ENCODE results near the gene SZT2.

The SZT2 gene

DNA sequence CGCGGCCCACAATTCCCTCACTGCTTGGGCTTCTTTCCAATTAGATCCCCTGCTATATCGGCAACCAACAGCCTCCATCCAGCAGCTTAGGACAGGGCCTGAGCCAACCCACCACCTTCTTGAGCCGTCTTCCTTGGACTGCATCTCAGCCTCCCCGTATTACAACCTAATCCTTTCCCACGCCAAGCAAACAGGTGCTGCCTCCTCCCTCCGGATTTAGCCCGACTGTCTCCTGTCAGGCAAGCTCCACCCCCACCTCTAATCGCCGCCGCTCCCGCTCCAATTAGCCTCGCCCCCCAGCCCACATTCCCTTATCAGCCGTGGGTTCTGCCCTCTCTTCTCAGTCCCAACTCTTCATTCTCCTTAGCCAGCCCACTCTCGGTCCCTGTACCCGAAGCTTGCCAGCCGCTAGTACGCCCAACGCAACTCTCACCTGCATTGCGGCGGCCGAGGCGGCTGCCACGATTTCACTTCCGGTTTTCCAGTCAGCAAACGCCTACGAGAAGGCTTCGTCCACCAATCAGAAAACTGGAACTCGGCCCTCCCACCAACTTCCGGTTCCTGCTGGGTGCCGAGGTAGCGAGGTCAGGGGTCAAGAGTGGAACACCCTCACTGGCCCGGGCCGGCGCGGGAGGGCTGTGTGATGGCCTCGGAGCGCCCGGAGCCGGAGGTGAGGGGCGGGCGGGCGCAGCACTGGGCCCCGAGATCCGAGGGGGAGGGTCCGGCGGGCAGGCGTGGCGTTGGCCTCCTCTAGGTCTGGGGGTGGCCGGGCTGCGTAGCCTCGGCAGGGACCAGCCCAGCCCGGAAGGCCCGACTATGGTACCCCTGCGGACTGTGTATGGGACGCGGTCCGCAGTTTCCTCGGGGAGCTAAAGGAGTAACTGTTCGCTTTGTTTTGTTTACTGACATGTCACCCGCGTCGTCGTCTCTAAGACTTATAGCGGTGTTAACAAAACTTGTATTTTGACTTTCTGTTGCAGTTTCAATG, at the start of gene SZT2, which contains the start of gene MED8:
TSS of gene SZT2 (plus strand) at position 574 of the 988 bp plus-strand sequence. CDS start at position 644, 70 bp downstream.
TSS of gene MED8 (minus strand) at position 475 of the 988 bp plus-strand sequence. CDS start at position 439, 36 bp downstream.
- DNase-seq: peak; percentile 94

DNA sequence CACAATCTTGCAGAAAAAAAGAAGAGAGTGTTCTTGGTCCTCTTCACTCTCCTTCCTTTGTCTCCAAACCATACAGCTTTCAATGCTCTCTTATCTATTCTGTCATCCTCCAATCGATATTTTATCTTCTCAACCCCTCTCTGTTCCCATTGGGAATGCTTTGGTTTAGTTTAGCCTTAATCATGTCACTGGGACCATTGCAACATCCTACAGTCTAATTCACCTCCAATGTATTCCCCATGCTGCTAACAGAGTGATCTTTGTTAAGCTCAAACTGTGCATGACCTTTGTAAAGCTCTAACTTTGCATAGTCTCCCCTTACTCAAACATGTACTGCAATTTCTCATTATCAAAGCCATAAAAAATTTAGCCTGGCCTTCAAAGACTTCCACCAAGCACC, 49.1 kb upstream of the SZT2 start:
- no peak for DNase-seq

DNA sequence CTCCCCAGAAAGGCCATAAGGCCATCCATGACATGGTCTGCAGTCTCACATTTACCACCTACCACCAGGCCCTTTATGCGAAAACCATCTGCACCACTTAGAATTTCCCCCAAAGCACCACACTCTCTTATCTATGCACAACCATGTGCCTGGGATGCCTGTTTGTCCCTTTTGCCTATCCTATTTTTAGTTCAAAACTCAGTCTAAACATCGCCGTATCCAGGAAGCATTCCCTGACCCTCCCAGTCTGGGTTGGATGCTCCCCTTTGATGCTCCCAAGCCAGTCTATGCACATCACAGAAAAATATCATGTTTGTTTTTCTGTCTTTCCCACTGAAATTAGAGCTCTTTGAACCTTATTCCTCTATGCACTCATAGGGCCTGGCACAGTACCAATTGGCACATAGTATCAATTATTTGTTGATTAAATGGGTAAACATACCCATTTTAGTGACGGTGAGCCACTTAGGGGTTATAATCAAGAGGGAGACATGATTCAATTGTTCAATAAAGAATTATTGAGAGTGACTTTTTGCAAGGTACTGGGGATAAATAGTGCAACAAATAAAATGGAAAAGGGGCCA, 45.3 kb upstream of the SZT2 start:
- no peak for DNase-seq

DNA sequence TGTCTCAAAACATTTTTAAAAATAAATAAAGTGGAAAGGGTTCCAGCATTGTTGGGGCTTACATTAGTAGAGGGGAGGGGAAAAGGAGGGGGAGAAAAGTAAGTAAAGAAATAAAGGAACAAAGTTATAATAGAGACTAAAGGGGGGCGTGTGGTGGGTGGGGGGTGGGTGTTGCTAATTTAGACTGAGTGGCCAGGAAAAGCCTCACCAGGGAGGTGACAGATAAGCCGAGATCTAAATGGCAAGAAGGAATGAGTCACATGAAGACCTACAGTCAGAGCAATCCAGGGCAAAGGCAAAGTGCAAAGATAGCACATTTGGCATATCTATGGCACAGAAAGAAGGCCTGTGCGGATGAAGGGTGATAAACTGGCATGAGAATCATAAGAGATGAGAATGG, 44.6 kb upstream of the SZT2 start:
- no peak for DNase-seq

DNA sequence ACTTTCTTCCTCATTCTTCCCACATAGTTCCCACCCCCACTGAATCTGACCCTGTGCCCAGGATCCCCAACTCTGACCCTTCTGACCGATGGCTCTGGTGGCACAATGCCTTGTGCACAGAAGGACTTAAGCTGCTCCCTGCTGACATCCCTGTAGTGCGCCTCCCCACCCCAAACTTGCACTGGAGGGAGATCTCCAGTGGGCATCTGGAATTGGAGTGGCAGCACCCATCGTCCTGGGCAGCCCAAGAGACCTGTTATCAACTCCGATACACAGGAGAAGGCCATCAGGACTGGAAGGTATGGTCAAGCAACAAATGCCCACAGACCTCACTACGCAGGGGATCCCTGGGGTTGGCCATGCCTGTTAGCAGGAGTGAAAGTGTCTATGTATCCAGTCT, 43.1 kb upstream of the SZT2 start:
- DNase-seq: no peak

DNA sequence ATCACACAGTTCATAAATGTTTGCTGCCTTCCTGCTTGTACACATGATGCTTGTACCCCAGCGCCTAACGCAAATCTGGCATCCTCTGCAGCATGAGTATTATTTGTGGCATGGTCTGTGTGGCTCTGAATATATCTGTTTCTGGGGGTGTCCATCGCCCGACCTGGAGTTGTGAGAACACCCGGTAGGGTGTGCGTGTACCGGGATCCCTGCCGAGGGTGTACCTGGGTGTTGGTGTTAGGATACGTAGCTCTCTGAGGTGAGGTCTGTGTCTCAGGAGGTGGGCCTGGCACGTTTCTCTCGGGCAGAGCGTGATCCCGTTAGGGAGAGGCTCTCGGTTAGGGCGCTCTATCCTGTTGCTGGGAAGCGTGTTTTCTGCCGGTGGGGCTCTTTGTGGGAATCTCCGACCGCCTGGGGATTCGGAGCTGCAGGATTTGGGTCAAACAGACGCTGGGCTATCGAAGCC, 41.3 kb upstream of the SZT2 start:
- no peak for DNase-seq

DNA sequence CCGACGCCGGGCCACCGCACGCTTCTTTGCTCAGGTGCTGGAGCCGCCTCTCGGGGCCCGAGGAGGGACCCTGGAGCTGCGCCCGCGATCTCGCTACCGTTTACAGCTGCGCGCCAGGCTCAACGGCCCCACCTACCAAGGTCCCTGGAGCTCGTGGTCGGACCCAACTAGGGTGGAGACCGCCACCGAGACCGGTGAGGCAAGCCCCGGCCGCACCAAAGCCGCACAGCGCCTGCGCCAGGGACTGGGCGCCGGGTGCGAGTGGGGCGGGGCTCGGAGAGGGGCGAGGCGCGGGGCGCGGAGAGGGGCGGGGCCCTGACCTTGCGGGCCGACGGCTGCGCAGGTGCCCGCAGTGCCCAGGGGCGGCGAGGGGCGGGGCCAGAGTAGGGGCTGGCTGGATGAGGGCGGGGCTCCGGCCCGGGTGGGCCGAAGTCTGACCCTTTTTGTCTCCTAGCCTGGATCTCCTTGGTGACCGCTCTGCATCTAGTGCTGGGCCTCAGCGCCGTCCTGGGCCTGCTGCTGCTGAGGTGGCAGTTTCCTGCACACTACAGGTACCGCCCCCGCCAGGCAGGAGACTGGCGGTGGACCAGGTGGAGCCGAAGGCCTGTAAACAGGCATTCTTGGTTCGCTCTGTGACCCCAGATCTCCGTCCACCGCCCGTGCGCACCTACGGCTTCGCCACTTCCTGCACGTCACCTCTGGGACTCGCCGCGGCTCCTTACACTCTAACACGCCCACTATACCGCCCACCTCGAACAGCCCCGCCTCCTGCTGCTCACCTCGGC, 40.7 kb upstream of the SZT2 start:
- peak; percentile 84 for DNase-seq

DNA sequence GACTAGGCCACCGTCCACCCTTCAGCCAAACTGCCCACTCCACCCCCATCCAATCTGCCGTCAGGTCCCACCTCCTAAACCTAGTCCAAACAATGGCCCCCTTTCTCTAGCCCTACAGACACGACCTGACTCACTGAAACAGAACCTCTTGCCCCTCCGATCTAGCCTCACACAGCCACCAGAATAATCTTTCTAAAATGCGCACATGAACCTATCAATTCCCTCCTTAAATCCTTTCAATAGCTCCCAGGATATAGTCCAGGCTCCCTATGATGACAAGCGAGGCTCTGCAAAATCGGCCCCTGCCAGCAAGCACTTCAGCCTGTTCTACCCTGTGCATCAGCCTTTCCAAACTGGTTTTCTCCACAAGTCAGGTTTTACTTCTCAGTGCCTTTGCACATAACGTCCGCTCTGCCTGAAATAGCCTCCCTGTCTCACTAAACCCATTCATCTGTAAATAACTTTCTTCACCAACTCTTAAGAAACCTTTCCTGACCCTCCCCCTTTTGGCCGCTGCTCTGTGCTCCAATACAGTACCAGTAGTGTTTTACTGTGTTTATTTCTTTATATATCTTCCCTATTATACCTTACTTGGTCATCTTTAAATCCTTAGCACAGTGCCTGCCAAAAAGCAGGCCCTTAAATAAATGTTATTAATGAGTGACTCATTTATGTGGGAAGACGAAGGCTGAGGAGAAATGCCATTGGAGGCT, 39.9 kb upstream of the SZT2 start:
- DNase-seq: no peak

DNA sequence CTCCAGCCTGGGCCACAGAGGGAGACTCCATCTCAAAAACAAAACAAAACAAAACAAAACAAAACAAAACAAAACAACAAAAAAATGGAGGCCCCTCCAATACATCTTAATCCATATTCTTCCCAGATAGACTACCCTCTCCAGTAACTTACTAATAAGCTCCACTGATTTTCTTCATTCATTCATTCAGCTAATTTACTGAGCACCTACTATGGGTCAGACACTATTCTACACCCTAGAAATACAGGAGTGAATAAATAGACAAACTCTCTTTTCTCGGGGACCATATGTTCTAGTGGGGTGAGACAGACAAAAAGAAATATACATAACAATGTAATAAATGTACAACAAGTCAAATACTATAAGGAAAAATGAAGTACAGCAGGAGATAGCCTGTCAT, 38.7 kb upstream of the SZT2 start:
- no peak for DNase-seq

DNA sequence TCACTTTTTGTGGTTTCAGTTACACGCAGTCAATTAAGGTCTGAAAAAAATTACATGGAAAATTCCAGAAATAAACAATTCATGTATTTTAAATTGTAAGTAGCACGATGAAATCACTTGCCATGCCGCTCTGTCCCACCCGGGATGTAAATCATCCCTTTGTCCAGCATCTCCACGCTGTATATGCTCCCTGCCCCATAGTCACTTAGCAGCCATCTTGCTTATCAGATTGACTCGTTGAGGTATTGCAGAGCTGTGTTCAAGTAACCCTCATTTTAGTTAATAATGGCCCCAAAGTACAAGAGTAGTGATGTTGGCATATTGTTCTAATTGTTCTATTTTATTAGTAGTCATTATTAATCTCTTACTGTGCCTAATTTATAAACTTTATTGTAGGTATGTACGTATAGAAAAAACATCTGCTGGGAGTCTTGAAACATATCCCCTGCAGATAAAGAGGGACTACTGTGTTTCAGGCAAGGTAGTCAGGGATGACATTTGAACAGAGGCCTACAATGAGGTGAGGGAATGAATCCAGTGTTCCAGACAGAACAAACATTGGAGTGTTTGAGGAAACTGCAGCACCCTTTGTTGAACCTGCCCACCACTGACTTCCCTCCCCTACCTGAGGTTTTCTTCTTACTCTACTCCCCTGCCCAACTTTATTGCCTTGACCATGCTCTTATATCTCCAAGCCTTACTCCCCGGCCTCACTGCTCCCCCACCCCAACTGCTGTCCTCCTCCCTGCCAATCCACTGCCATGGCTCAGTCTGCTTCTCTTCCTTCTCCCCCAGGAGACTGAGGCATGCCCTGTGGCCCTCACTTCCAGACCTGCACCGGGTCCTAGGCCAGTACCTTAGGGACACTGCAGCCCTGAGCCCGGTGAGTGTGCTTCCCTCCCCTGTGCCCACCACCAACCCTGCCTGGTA, 38.0 kb upstream of the SZT2 start:
- no peak for DNase-seq

DNA sequence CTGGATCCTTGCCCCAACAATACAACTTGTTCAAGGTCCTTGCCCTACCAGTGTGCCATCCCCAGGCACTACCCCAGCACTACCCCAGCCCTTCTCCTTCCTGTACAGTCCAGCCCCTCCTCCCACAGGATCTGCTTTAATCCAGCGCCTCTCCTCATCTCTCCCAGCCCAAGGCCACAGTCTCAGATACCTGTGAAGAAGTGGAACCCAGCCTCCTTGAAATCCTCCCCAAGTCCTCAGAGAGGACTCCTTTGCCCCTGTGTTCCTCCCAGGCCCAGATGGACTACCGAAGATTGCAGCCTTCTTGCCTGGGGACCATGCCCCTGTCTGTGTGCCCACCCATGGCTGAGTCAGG, 37.4 kb upstream of the SZT2 start:
- DNase-seq: no peak

DNA sequence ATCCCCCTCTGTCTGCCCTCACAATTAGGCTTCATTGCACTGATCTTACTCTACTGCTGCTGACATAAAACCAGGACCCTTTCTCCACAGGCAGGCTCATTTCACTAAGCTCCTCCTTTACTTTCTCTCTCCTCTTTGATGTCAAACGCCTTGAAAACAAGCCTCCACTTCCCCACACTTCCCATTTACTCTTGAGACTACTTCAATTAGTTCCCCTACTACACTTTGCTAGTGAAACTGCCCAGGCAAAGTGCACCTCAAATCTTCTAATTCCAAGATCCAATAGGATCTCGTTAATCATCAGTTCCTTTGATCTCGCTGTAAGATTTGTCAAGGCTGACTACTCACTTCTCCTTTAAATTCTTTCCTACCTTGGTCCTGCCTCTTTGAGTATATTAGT, 36.8 kb upstream of the SZT2 start:
- no peak for DNase-seq

DNA sequence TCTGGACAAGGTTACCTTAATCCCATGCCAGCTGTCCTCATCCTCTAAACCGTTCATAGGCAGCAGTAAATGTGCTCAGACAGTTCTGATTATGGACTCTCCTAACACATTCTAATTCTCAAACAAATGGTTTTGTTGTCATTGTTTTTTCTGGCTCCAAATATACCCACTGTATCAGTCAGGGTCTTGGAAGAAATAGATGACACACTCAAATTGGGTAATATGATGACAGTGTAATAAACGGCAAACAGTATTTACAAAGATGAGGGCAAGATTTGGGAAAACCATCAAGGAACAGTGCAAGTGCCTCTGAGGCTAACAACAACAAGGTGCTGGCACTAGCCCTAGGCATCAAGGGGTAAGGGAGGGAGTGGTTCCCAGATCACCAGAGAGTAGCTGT, 35.2 kb upstream of the SZT2 start:
- DNase-seq: no peak

DNA sequence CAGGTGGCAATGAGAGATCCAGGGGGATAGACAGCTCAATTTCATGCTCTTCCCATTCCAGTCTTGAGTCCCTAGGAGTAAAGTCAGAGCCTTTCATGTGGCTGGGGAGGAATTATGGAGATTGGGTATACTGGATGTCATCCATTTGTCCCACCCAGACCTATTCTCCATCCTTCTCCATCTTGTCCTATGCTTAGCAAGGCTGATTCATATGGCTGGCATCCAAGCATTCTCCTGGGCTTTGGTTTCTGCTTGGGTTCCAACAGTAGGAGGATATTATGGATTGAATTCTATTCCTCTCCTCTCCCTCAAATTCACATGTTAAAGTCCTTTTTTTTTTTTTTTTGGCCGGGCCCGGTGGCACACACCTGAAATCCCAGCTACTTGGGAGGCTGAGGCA, 34.8 kb upstream of the SZT2 start:
- DNase-seq: no peak

DNA sequence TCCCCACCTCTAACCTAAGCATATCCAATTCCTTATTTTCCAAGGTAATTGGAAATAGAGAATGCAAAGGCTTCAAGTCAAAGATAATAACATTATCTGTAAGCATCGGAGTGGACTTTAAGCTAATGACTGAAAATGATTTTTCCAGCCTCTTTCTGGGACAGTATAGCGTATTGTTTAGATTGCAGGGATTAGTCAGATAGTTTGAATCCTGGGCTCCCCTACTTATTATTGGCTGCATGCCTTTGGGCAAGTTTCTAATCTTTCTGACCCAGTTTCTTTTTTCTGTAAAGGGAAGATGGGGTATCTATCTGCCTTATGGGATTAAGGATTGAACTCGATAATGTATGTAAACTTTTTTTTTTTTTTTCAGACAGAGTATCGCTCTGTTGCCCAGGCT, 32.4 kb upstream of the SZT2 start:
- no peak for DNase-seq

DNA sequence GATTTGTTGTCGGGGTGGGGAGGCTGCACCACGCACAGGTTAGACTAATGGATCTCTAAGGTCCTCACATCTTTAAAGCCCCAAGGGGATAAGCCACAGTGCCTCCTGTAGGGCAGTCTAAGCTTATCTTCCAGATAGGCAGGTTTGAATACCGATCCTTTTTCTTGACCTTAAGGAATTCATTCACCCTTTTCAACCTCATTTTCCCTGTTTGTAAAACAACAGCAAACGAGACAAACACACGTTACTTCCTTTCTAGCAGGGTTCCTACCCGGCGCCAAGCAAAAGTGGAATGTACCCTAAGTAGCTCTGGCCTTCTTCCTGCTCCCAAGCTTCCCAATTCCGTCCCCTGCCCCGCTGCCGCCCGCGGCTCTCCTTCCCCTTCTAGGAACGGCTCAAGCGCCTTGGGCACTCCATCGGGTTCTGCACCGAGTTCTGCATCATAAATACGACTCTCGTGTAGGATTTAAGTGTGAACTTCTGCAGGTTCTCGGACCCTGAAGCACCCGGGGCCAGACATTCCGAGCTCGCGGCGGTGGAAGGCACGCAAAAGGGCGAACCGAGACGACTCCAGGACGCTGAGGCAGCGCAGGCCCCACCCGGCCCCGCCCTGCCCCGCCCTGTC, 31.5 kb upstream of the SZT2 start:
- peak; percentile 39 for DNase-seq

DNA sequence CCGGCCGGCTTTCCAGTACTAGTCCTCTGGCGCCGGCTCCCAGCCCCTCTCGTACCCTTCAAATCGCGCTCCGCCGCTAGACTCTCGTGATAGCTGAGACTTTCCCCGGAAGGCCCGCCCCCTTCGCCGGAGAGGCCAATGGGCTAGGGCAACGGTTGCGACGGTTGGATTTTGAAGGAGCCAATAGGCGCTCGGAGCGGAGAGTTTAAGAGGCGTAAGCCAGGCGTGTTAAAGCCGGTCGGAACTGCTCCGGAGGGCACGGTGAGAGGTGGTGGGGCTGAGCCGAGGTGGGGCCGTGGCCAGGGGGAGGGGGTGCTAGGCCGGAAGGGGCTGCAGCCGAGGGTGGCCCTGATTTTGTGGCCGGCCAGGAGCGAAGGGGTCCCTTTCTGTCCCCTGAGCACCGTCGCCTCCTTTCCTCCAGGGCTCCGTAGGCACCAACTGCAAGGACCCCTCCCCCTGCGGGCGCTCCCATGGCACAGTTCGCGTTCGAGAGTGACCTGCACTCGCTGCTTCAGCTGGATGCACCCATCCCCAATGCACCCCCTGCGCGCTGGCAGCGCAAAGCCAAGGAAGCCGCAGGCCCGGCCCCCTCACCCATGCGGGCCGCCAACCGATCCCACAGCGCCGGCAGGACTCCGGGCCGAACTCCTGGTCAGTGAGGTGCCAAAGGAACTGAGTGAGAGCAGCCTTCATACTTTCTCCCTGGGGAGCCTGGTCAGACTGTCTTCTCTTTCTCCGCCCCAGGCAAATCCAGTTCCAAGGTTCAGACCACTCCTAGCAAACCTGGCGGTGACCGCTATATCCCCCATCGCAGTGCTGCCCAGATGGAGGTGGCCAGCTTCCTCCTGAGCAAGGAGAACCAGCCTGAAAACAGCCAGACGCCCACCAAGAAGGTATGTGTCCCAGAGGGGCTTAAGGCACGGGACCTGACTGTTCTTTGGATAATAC, 30.7 kb upstream of the SZT2 start, which contains the start of gene CDC20:
TSS of gene CDC20 (plus strand) at position 236 of the 948 bp plus-strand sequence. CDS start at position 471, 235 bp downstream.
- peak; percentile 96 for DNase-seq

DNA sequence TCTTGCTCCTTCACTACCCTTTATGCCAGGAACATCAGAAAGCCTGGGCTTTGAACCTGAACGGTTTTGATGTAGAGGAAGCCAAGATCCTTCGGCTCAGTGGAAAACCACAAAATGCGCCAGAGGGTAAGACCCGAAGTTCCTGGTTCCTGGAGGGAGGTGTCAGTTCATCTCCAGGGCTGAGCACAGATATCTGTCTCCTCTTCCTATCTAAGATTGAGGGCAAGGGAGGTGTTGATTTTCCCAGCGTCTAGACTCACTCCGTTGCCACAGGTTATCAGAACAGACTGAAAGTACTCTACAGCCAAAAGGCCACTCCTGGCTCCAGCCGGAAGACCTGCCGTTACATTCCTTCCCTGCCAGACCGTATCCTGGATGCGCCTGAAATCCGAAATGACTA, 30.0 kb upstream of the SZT2 start:
- DNase-seq: no peak

DNA sequence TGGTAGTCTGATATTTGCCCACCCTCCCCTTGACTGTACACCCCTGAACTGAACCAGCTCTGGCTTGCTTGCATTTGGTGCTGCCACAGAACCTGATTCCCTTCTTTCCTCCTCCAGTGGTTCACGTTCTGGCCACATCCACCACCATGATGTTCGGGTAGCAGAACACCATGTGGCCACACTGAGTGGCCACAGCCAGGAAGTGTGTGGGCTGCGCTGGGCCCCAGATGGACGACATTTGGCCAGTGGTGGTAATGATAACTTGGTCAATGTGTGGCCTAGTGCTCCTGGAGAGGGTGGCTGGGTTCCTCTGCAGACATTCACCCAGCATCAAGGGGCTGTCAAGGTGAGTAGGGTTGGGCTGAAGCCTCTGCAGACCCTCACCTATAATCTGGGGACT, 29.1 kb upstream of the SZT2 start:
- no peak for DNase-seq
